GM23338 (cell line): ENCODE results near the gene SCN2A. TPM values are rescaled to one million over a fixed set of nuclear protein-coding genes. Genes with fewer than 3 reads are reported as not detected.

Experiments used
- ATAC-seq: fragments of 200-7000 bp; cut with Tn5 transposase; 3 replicates; pipeline ENCODE4 v1.9.1; 2020
- DNase-seq: peaks from one replicate; pipeline ENCODE4 v3.0.0-alpha.2; 2015; ENCODE audit warnings: low spot score
- H2AFZ ChIP-seq: fragments of 200-600 bp; sonication (generic); 2 replicates; pipeline ENCODE4 v1.8.0; 2016; ENCODE audit warnings: antibody characterized with exemption, mild to moderate bottlenecking, moderate library complexity
- H3F3A ChIP-seq: fragments of 200-600 bp; sonication (generic); replicated peaks from 2 replicates; pipeline ENCODE4 v1.8.0; 2017; ENCODE audit warnings: antibody characterized with exemption, mixed run types, low read depth
- H3K27ac ChIP-seq: fragments of 200-600 bp; sonication (generic); 2 replicates; pipeline ENCODE4 v1.6.1; 2016; ENCODE audit warnings: low read depth
- H3K27me3 ChIP-seq: fragments of 200-600 bp; sonication (generic); 2 replicates; pipeline ENCODE4 v1.8.0; 2016; ENCODE audit warnings: mild to moderate bottlenecking, mixed run types, moderate library complexity; ENCODE audit not compliant: insufficient read depth
- H3K36me3 ChIP-seq: fragments of 200-600 bp; sonication (generic); 2 replicates; pipeline ENCODE4 v1.8.0; 2016; ENCODE audit warnings: mild to moderate bottlenecking; ENCODE audit not compliant: insufficient read depth
- H3K4me1 ChIP-seq: fragments of 200-600 bp; sonication (generic); 2 replicates; pipeline ENCODE4 v1.8.0; 2016; ENCODE audit warnings: mild to moderate bottlenecking, moderate library complexity; ENCODE audit not compliant: insufficient read depth
- H3K4me2 ChIP-seq: fragments of 200-600 bp; sonication (generic); 2 replicates; pipeline ENCODE4 v1.7.1; 2017; ENCODE audit warnings: mixed run types
- H3K4me3 ChIP-seq: fragments of 200-600 bp; sonication (generic); 2 replicates; pipeline ENCODE4 v1.6.1; 2016; ENCODE audit warnings: mixed run types
- H3K79me2 ChIP-seq: fragments of 200-600 bp; sonication (generic); replicated peaks from 2 replicates; pipeline ENCODE4 v1.8.0; 2017; ENCODE audit warnings: mild to moderate bottlenecking; ENCODE audit not compliant: insufficient read depth
- H3K9me2 ChIP-seq: fragments of 200-600 bp; sonication (generic); 2 replicates; pipeline ENCODE4 v1.8.0; 2017; ENCODE audit not compliant: insufficient read depth
- H4K20me1 ChIP-seq: fragments of 200-600 bp; sonication (generic); replicated peaks from 2 replicates; pipeline ENCODE4 v1.8.0; 2017; ENCODE audit warnings: mild to moderate bottlenecking; ENCODE audit not compliant: insufficient read depth
- H3K27ac Mint-ChIP-seq: 2 replicates; pipeline ENCODE4 v1.8.0; 2020; ENCODE audit warnings: inconsistent platforms, mild to moderate bottlenecking, moderate library complexity, mixed read lengths
- H3K27me3 Mint-ChIP-seq: 3 replicates; pipeline ENCODE4 v1.8.0; 2022; ENCODE audit warnings: low read depth, mild to moderate bottlenecking, moderate library complexity, mixed read lengths, inconsistent platforms; ENCODE audit not compliant: insufficient read depth, poor library complexity
- H3K36me3 Mint-ChIP-seq: 3 replicates; pipeline ENCODE4 v1.8.0; 2021; ENCODE audit warnings: low read depth, mild to moderate bottlenecking, inconsistent platforms, moderate library complexity, mixed read lengths
- H3K4me1 Mint-ChIP-seq: 3 replicates; pipeline ENCODE4 v1.8.0; 2020; ENCODE audit warnings: mild to moderate bottlenecking, inconsistent platforms, mixed read lengths
- H3K4me3 Mint-ChIP-seq: 3 replicates; pipeline ENCODE4 v1.8.0; 2021; ENCODE audit warnings: moderate library complexity, mild to moderate bottlenecking, inconsistent platforms, mixed read lengths
- H3K9me3 Mint-ChIP-seq: 3 replicates; pipeline ENCODE4 v1.8.0; 2020; ENCODE audit warnings: moderate library complexity, mild to moderate bottlenecking, inconsistent platforms, mixed read lengths
- CREB1 ChIP-seq: fragments of 250-450 bp; sonication (Bioruptor Pico); IDR thresholded peaks from 2 replicates; pipeline ENCODE4 v1.5.0; 2020; ENCODE audit warnings: low read depth, mild to moderate bottlenecking, moderate library complexity
- CTCF ChIP-seq, 2 experiments: fragments of 200-600 bp in 1 of 2; sonication (generic) in 1 of 2; conservative IDR thresholded peaks; 2 replicates each; pipeline versions ENCODE4 v1.5.1 to v1.6.1; 2016 to 2017; ENCODE audit warnings: antibody characterized with exemption in 2 of 2, low read depth in 2 of 2, mild to moderate bottlenecking in 2 of 2, moderate library complexity in 1 of 2
- ETS1 ChIP-seq: IDR thresholded peaks from 2 replicates; pipeline ENCODE4 v1.6.1; 2016; ENCODE audit warnings: antibody characterized with exemption
- EZH2 ChIP-seq: fragments of 200-600 bp; sonication (generic); IDR thresholded peaks from one replicate; pipeline ENCODE4 v1.8.0; 2017; ENCODE audit warnings: antibody characterized with exemption, mild to moderate bottlenecking, low read depth; ENCODE audit not compliant: unreplicated experiment
- EZH2phosphoT487 ChIP-seq: fragments of 200-600 bp; sonication (generic); IDR thresholded peaks from one replicate; pipeline ENCODE4 v1.8.1; 2018; ENCODE audit warnings: antibody characterized with exemption; ENCODE audit not compliant: unreplicated experiment
- JUNB ChIP-seq: IDR thresholded peaks from one replicate; pipeline ENCODE4 v1.6.1; 2016; ENCODE audit warnings: antibody characterized with exemption; ENCODE audit not compliant: unreplicated experiment
- NANOG ChIP-seq: IDR thresholded peaks from 2 replicates; pipeline ENCODE4 v1.6.1; 2016; ENCODE audit warnings: antibody characterized with exemption, borderline replicate concordance
- POLR2AphosphoS5 ChIP-seq: IDR thresholded peaks from 2 replicates; pipeline ENCODE4 v1.6.1; 2016; ENCODE audit warnings: antibody characterized with exemption, low read depth
- REST ChIP-seq: IDR thresholded peaks from one replicate; pipeline ENCODE4 v1.6.1; 2018; ENCODE audit warnings: antibody characterized with exemption; ENCODE audit not compliant: unreplicated experiment
- STAT1 ChIP-seq: IDR thresholded peaks from one replicate; pipeline ENCODE4 v1.6.1; 2016; ENCODE audit warnings: antibody characterized with exemption; ENCODE audit not compliant: unreplicated experiment
- ZNF114 ChIP-seq: fragments of 250-450 bp; sonication (Bioruptor Pico); IDR thresholded peaks from 2 replicates; pipeline ENCODE4 v1.5.0; 2020; ENCODE audit warnings: mild to moderate bottlenecking, moderate library complexity
- ZNF331 ChIP-seq: fragments of 250-450 bp; sonication (Bioruptor Pico); IDR thresholded peaks from 2 replicates; pipeline ENCODE4 v1.5.0; 2020; ENCODE audit warnings: low read depth, mild to moderate bottlenecking, moderate library complexity
- polyA plus RNA-seq: library from polyadenylated mRNA; unstranded; fragments of >200 nt; fragmentation: Nextera tagmentation; extraction: Ambion mirVana; gene quantifications from 2 replicates; pipeline ENCODE4 v1.2.1, GENCODE V29; 2016
- total RNA-seq: library from RNA; depleted of rRNA; stranded (reverse); fragments of >200 nt; shearing (Covaris generic); gene quantifications from 2 replicates; pipeline ENCODE4 v1.2.3, GENCODE V29; 2014
- TF ChIP-seq, protein P1 (sequence below): fragments of 250-450 bp; sonication (Bioruptor Pico); IDR thresholded peaks from 2 replicates; pipeline ENCODE4 v1.5.0; 2020; ENCODE audit warnings: mild to moderate bottlenecking, moderate library complexity

Gene SCN2A
- total and polyA plus RNA-seq, 2 experiments from 2014 or later: 0.45 to 0.52 TPM

DNA sequence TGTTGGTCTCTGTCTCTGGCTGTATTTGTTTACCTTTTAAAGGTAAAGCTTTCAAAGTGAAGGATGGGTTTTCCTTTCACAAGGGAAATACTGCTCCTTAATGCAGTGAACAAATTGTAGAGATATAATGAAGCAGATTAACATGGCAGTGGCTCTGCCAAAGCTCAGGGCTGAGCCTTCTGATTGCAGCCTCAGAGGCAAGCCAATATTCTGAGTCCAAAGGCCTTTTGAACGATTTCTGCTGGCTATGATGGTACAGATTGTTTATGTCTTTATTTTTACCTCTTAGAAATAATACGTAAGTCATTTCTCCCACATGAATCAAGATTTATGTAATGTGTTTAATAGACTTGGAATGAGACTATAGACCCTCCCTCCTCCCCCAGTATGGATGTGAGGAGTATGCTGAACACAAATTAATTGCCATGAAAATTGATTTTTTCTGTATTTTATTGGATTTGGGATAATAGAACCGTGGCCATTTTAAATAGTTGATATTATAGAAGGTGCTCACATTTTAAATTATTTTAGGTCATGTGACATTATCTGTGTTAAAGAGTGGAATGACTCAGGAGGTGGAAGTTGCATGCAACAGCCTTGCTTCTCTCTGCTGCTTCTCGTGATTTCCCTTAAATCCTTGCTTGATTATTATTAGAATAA is 772 bp downstream of the SCN2A start:
- Histone ChIP-seq H3K27me3 (no peaks in the 10 kb centered on the region), H3K4me3 (no peak overlapping the region), H3K9me2 (no peaks in the 10 kb centered on the region), H3K4me1 (no peaks in the 10 kb centered on the region), H3K27ac (no peak overlapping the region), H4K20me1 (no peaks in the 10 kb centered on the region), H3K36me3 (no peaks in the 10 kb centered on the region), H3F3A (no peaks in the 10 kb centered on the region), H3K4me2 (no peak overlapping the region), H2AFZ (no peak overlapping the region), H3K79me2 (no peaks in the 10 kb centered on the region)
- no peak overlapping the region for H3K4me3 Mint-ChIP-seq
- no peak overlapping the region for H3K27ac Mint-ChIP-seq
- H3K27me3 Mint-ChIP-seq: no peaks in the 10 kb centered on the region
- no peak for TF ChIP-seq EZH2
- TF ChIP-seq, protein P1, sequence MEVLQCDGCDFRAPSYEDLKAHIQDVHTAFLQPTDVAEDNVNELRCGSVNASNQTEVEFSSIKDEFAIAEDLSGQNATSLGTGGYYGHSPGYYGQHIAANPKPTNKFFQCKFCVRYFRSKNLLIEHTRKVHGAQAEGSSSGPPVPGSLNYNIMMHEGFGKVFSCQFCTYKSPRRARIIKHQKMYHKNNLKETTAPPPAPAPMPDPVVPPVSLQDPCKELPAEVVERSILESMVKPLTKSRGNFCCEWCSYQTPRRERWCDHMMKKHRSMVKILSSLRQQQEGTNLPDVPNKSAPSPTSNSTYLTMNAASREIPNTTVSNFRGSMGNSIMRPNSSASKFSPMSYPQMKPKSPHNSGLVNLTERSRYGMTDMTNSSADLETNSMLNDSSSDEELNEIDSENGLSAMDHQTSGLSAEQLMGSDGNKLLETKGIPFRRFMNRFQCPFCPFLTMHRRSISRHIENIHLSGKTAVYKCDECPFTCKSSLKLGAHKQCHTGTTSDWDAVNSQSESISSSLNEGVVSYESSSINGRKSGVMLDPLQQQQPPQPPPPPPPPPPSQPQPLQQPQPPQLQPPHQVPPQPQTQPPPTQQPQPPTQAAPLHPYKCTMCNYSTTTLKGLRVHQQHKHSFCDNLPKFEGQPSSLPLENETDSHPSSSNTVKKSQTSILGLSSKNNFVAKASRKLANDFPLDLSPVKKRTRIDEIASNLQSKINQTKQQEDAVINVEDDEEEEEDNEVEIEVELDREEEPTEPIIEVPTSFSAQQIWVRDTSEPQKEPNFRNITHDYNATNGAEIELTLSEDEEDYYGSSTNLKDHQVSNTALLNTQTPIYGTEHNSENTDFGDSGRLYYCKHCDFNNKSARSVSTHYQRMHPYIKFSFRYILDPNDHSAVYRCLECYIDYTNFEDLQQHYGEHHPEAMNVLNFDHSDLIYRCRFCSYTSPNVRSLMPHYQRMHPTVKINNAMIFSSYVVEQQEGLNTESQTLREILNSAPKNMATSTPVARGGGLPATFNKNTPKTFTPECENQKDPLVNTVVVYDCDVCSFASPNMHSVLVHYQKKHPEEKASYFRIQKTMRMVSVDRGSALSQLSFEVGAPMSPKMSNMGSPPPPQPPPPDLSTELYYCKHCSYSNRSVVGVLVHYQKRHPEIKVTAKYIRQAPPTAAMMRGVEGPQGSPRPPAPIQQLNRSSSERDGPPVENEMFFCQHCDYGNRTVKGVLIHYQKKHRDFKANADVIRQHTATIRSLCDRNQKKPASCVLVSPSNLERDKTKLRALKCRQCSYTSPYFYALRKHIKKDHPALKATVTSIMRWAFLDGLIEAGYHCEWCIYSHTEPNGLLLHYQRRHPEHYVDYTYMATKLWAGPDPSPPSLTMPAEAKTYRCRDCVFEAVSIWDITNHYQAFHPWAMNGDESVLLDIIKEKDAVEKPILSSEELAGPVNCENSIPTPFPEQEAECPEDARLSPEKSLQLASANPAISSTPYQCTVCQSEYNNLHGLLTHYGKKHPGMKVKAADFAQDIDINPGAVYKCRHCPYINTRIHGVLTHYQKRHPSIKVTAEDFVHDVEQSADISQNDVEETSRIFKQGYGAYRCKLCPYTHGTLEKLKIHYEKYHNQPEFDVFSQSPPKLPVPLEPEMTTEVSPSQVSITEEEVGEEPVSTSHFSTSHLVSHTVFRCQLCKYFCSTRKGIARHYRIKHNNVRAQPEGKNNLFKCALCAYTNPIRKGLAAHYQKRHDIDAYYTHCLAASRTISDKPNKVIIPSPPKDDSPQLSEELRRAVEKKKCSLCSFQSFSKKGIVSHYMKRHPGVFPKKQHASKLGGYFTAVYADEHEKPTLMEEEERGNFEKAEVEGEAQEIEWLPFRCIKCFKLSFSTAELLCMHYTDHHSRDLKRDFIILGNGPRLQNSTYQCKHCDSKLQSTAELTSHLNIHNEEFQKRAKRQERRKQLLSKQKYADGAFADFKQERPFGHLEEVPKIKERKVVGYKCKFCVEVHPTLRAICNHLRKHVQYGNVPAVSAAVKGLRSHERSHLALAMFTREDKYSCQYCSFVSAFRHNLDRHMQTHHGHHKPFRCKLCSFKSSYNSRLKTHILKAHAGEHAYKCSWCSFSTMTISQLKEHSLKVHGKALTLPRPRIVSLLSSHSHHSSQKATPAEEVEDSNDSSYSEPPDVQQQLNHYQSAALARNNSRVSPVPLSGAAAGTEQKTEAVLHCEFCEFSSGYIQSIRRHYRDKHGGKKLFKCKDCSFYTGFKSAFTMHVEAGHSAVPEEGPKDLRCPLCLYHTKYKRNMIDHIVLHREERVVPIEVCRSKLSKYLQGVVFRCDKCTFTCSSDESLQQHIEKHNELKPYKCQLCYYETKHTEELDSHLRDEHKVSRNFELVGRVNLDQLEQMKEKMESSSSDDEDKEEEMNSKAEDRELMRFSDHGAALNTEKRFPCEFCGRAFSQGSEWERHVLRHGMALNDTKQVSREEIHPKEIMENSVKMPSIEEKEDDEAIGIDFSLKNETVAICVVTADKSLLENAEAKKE (CRISPR knock-in tag): no peak
- no peak for TF ChIP-seq ZNF331 (CRISPR knock-in tag)
- no peak for TF ChIP-seq ETS1
- TF ChIP-seq NANOG: no peak
- TF ChIP-seq CREB1 (CRISPR knock-in tag): no peak
- no peak for TF ChIP-seq JUNB
- TF ChIP-seq ZNF114: no peak
- TF ChIP-seq POLR2AphosphoS5: no peak
- TF ChIP-seq REST: no peak
- no peak for TF ChIP-seq STAT1
- TF ChIP-seq CTCF (conservative IDR thresholded peaks at IDR 0.05; ENCODE audit: low read depth in 2 of 2): no peak
- TF ChIP-seq EZH2phosphoT487: no peak
- no peaks in the 10 kb centered on the region for H3K9me3 Mint-ChIP-seq
- no peak for ATAC-seq
- H3K4me1 Mint-ChIP-seq: no peaks in the 10 kb centered on the region
- DNase-seq: no peak
- H3K36me3 Mint-ChIP-seq: no peaks in the 10 kb centered on the region
